Mesenchymal stem cell (in vitro differentiated cells and primary cell): ENCODE data around the gene FHIT.

Source experiments
- DNase-seq: peaks from one replicate; pipeline ENCODE4 v3.0.0-alpha.2; 2013
- H2AFZ ChIP-seq: one replicate; pipeline ENCODE4 v1.6.1; 2013; ENCODE audit warnings: low read depth, mild to moderate bottlenecking, control low read depth, inconsistent platforms, low read length, moderate library complexity
- H2AK5ac ChIP-seq: 2 replicates; pipeline ENCODE4 v1.6.1; 2013; ENCODE audit warnings: low read length, moderate library complexity, mild to moderate bottlenecking, inconsistent platforms; ENCODE audit not compliant: severe bottlenecking
- H2BK120ac ChIP-seq: one replicate; pipeline ENCODE4 v1.6.1; 2013; ENCODE audit warnings: low read depth, mild to moderate bottlenecking, inconsistent platforms, low read length, moderate library complexity
- H2BK12ac ChIP-seq, 2 experiments: one replicate each; pipeline ENCODE4 v1.6.1; 2013; ENCODE audit warnings: inconsistent platforms in 2 of 2, low read length in 2 of 2, mild to moderate bottlenecking in 2 of 2, moderate library complexity in 2 of 2, control low read depth in 1 of 2
- H2BK15ac ChIP-seq: one replicate; pipeline ENCODE4 v1.6.1; 2013; ENCODE audit warnings: mild to moderate bottlenecking, low read depth, inconsistent platforms; ENCODE audit not compliant: poor library complexity, severe bottlenecking
- H2BK5ac ChIP-seq: 2 replicates; pipeline ENCODE4 v1.6.1; 2013; ENCODE audit warnings: low read depth, mild to moderate bottlenecking, low read length, control low read depth, inconsistent platforms; ENCODE audit not compliant: poor library complexity, severe bottlenecking
- H3K14ac ChIP-seq, 2 experiments: one replicate each; pipeline ENCODE4 v1.6.1; 2013; ENCODE audit warnings: inconsistent platforms in 2 of 2, low read length in 2 of 2, control low read depth in 1 of 2, mild to moderate bottlenecking in 1 of 2, moderate library complexity in 1 of 2
- H3K18ac ChIP-seq, 2 experiments: one replicate each; pipeline ENCODE4 v1.6.1; 2013; ENCODE audit warnings: inconsistent platforms in 2 of 2, low read length in 2 of 2, control low read depth in 1 of 2, low read depth in 1 of 2, mild to moderate bottlenecking in 1 of 2
- H3K23ac ChIP-seq, 2 experiments: one replicate each; pipeline ENCODE4 v1.6.1; 2013; ENCODE audit warnings: inconsistent platforms in 2 of 2, low read length in 2 of 2, mild to moderate bottlenecking in 2 of 2, moderate library complexity in 2 of 2, control low read depth in 1 of 2
- H3K27ac ChIP-seq: 2 replicates; pipeline ENCODE4 v1.5.1; 2013; ENCODE audit warnings: mild to moderate bottlenecking, moderate library complexity, low read length, control low read depth, inconsistent platforms; ENCODE audit not compliant: poor library complexity, severe bottlenecking
- H3K27me3 ChIP-seq, 2 experiments: 2 replicates each; pipeline versions ENCODE4 v1.6.1 to v1.7.0; 2013; ENCODE audit warnings: low read length in 2 of 2, mild to moderate bottlenecking in 2 of 2, moderate library complexity in 2 of 2, control low read depth in 1 of 2, inconsistent platforms in 1 of 2; ENCODE audit not compliant: control insufficient read depth in 1 of 2, insufficient read depth in 1 of 2
- H3K36me3 ChIP-seq, 2 experiments: 2 replicates each; pipeline versions ENCODE4 v1.6.1 to v1.7.0; 2013; ENCODE audit warnings: low read length in 2 of 2, control low read depth in 1 of 2, inconsistent platforms in 1 of 2, low read depth in 1 of 2, mild to moderate bottlenecking in 1 of 2; ENCODE audit not compliant: insufficient read depth in 2 of 2, control insufficient read depth in 1 of 2
- H3K4ac ChIP-seq, 2 experiments: one replicate each; pipeline ENCODE4 v1.6.1; 2013; ENCODE audit warnings: inconsistent platforms in 2 of 2, low read length in 2 of 2, mild to moderate bottlenecking in 2 of 2, moderate library complexity in 2 of 2, control low read depth in 1 of 2, low read depth in 1 of 2
- H3K4me1 ChIP-seq: 2 replicates; pipeline ENCODE4 v1.6.1; 2013; ENCODE audit warnings: low read depth, low read length, control low read depth; ENCODE audit not compliant: control insufficient read depth, insufficient read depth
- H3K4me2 ChIP-seq: 2 replicates; pipeline ENCODE4 v1.6.1; 2013; ENCODE audit warnings: low read length, mild to moderate bottlenecking, inconsistent platforms; ENCODE audit not compliant: poor library complexity, severe bottlenecking
- H3K4me3 ChIP-seq, 2 experiments: 2 replicates each; pipeline versions ENCODE4 v1.5.1 to v1.7.0; 2013; ENCODE audit warnings: low read length in 2 of 2, mild to moderate bottlenecking in 2 of 2, control low read depth in 1 of 2, low read depth in 1 of 2; ENCODE audit not compliant: insufficient read depth in 1 of 2
- H3K79me1 ChIP-seq: replicated peaks from 2 replicates; pipeline ENCODE4 v1.6.1; 2013; ENCODE audit warnings: mild to moderate bottlenecking, control low read depth, low read length, inconsistent platforms; ENCODE audit not compliant: poor library complexity, severe bottlenecking
- H3K9ac ChIP-seq: 2 replicates; pipeline ENCODE4 v1.7.0; 2013; ENCODE audit warnings: mild to moderate bottlenecking, low read length, moderate library complexity
- H3K9me3 ChIP-seq: 2 replicates; pipeline ENCODE4 v1.7.0; 2013; ENCODE audit warnings: mild to moderate bottlenecking, low read length; ENCODE audit not compliant: control insufficient read depth
- H4K8ac ChIP-seq: one replicate; pipeline ENCODE4 v1.6.1; 2013; ENCODE audit warnings: inconsistent platforms, mild to moderate bottlenecking, low read length, moderate library complexity
- H4K91ac ChIP-seq: one replicate; pipeline ENCODE4 v1.6.1; 2013; ENCODE audit warnings: mild to moderate bottlenecking, low read length, inconsistent platforms
- WGBS: methylation state at CpG from one replicate; pipeline ENCODE4 v1.1.7; 2013; ENCODE audit warnings: mixed read lengths; 5-methylcytosine and 5-hydroxymethylcytosine counted together

FHIT gene

DNA sequence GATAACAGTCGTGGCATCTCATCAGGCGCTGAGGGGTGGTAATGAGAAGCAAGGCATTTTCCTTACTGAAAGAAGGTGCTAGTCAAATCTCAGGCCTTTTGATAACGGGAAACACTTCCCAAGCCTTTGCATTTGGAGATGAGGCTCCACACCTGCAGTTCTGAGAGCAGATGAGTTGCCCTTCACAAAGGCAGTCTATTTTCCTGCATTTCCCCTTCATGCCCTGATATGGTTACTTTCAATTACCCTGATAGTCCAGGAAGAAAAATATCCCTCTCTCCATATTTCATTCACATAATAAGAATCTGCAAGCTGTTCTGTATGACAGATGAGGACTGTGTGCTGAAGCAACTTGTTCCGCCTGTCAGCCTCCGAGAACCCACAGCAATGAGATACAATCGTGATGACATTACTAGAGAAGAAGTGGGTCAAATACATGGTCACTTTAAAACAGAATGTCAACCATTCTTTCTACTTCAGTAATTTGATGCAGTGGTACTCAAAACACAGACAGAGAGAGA is 25.0 kb downstream of the FHIT start:
- Histone ChIP-seq H3K14ac (no peak overlapping the region), H3K23ac (no peak overlapping the region), H2BK5ac (no peak overlapping the region), H2AK5ac (no peak overlapping the region), H3K9me3 (no peaks in the 10 kb centered on the region), H3K4me3 (no peak overlapping the region), H2BK15ac (no peak overlapping the region), H3K4me1 (no peaks in the 10 kb centered on the region), H4K91ac (no peak overlapping the region), H4K8ac (no peak overlapping the region), H3K18ac (no peak overlapping the region), H3K4me2 (no peak overlapping the region), H2AFZ (no peak overlapping the region), H2BK120ac (no peak overlapping the region), H3K27ac (no peak overlapping the region), H3K4ac (no peak overlapping the region), H3K27me3 (no peaks in the 10 kb centered on the region), H3K36me3 (no peaks in the 10 kb centered on the region), H2BK12ac (no peak overlapping the region), H3K9ac (no peak overlapping the region), H3K79me1 (peaks cover 2% of the 10 kb centered on the region)
- WGBS: 87% methylated on average over 5 of the region's 6 CpGs
- DNase-seq: no peak

DNA sequence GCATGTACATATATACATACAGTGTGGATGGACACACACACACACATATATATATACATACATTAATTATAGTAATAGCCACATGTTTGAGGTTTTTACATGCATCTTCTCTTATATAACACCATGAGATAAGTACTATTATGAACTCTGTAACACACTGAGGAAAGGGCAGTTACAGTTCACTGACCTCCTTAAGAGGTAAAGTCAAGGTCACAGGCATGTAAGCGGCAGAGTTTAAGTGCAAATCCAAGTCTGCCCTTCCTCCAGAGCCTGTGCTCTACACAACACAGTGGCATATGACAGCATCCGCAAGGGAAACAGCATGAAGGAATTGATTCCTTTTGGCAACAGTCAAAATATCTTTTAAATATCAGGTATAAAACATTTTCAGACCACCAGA is 26.4 kb downstream of the FHIT start:
- H2BK15ac ChIP-seq: no peak overlapping the region
- no peak overlapping the region for H2BK5ac ChIP-seq
- no peak overlapping the region for H2BK12ac ChIP-seq
- H3K23ac ChIP-seq: no peak overlapping the region
- H4K91ac ChIP-seq: no peak overlapping the region
- H2AK5ac ChIP-seq: no peak overlapping the region
- no peak overlapping the region for H3K27ac ChIP-seq
- H3K9ac ChIP-seq: no peak overlapping the region
- no peak overlapping the region for H3K4me2 ChIP-seq
- no peak overlapping the region for H3K4me3 ChIP-seq
- H3K4me1 ChIP-seq: no peaks in the 10 kb centered on the region
- no peak overlapping the region for H3K14ac ChIP-seq
- no peaks in the 10 kb centered on the region for H3K27me3 ChIP-seq
- no peaks in the 10 kb centered on the region for H3K36me3 ChIP-seq
- DNase-seq: no peak
- no peaks in the 10 kb centered on the region for H3K9me3 ChIP-seq
- peaks cover 4% of the 10 kb centered on the region for H3K79me1 ChIP-seq
- 85% methylated on average over 1 of the region's 2 CpGs for WGBS
- H3K4ac ChIP-seq: no peak overlapping the region
- no peak overlapping the region for H2BK120ac ChIP-seq
- no peak overlapping the region for H3K18ac ChIP-seq
- no peak overlapping the region for H4K8ac ChIP-seq
- no peak overlapping the region for H2AFZ ChIP-seq

DNA sequence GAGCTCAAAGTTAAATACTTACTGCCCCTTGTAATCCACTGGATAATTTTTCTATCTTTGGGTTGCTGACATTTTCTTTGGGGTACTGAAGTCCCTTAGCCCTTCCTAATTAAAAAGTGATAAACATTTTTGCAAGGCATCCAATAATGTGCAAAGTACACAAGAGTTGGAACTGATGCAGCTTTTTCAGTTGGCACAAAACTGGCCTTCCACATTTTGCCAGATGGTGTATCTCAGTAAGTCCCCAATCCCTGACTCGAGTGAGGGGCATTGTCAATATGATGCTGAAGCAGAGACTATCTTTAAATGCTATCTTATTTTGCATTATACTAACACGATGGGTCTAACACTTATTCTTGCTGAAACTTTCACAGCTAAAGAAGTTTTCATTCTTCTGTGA is 27.8 kb downstream of the FHIT start:
- Histone ChIP-seq H3K4me3 (no peak overlapping the region), H2AK5ac (no peak overlapping the region), H3K4me2 (no peak overlapping the region)

DNA sequence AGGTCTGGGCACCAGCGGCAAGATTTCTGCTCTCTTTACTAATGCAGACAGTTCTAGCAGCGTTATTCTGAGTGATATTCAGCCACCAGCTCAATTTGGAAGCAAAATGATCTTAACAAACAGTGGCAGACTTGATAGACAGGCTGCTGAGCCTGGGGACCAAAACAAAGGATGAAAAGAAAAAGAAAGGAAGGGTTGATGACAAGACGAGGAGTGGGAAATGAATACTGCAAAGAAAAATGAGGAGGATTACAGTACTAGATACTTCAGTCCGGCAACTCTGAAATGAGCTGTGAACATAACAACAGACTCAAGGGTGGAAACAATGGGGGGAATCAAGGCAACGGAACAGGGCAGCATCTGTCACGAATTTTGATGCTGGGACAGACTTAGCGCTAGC is 28.8 kb downstream of the FHIT start:
- no peak overlapping the region for H3K14ac ChIP-seq
- H3K9me3 ChIP-seq: peaks cover 1% of the 10 kb centered on the region
- no peak overlapping the region for H4K91ac ChIP-seq
- H2BK5ac ChIP-seq: no peak overlapping the region
- H3K4me3 ChIP-seq: no peak overlapping the region
- no peak overlapping the region for H3K27ac ChIP-seq
- no peak overlapping the region for H2AFZ ChIP-seq
- no peak overlapping the region for H2BK15ac ChIP-seq
- H3K36me3 ChIP-seq: no peaks in the 10 kb centered on the region
- peaks cover 4% of the 10 kb centered on the region for H3K79me1 ChIP-seq
- 83% methylated on average over 7 of the region's 7 CpGs for WGBS
- H4K8ac ChIP-seq: no peak overlapping the region
- H3K4ac ChIP-seq: no peak overlapping the region
- H3K18ac ChIP-seq: no peak overlapping the region
- H2BK120ac ChIP-seq: no peak overlapping the region
- H3K9ac ChIP-seq: no peak overlapping the region
- no peak overlapping the region for H3K4me2 ChIP-seq
- H3K4me1 ChIP-seq: no peaks in the 10 kb centered on the region
- H3K23ac ChIP-seq: no peak overlapping the region
- H2AK5ac ChIP-seq: no peak overlapping the region
- H3K27me3 ChIP-seq: no peaks in the 10 kb centered on the region
- no peak for DNase-seq
- H2BK12ac ChIP-seq: no peak overlapping the region

More for the DNA sequence above, 27.8 kb downstream of the FHIT start:
- Histone ChIP-seq H3K4me1 (no peaks in the 10 kb centered on the region), H2AFZ (no peak overlapping the region), H4K91ac (no peak overlapping the region), H3K4ac (no peak overlapping the region), H2BK15ac (no peak overlapping the region), H3K9me3 (no peaks in the 10 kb centered on the region), H3K23ac (no peak overlapping the region), H2BK12ac (no peak overlapping the region), H3K27me3 (no peaks in the 10 kb centered on the region), H3K27ac (no peak overlapping the region), H3K36me3 (no peaks in the 10 kb centered on the region), H3K18ac (no peak overlapping the region), H2BK5ac (no peak overlapping the region), H4K8ac (no peak overlapping the region), H3K79me1 (peaks cover 4% of the 10 kb centered on the region), H3K9ac (no peak overlapping the region), H2BK120ac (no peak overlapping the region), H3K14ac (no peak overlapping the region)
- WGBS: no CpG with 5 or more reads among the region's 2 CpGs
- DNase-seq: no peak
